ENCODE results near the gene SPECC1. TPM values are rescaled to one million over a fixed set of nuclear protein-coding genes. Genes with fewer than 3 reads are reported as not detected.

Gene SPECC1
- total and polyA plus RNA-seq, 12 donors: 19.2 to 96.1 (median 40.3) TPM

DNA sequence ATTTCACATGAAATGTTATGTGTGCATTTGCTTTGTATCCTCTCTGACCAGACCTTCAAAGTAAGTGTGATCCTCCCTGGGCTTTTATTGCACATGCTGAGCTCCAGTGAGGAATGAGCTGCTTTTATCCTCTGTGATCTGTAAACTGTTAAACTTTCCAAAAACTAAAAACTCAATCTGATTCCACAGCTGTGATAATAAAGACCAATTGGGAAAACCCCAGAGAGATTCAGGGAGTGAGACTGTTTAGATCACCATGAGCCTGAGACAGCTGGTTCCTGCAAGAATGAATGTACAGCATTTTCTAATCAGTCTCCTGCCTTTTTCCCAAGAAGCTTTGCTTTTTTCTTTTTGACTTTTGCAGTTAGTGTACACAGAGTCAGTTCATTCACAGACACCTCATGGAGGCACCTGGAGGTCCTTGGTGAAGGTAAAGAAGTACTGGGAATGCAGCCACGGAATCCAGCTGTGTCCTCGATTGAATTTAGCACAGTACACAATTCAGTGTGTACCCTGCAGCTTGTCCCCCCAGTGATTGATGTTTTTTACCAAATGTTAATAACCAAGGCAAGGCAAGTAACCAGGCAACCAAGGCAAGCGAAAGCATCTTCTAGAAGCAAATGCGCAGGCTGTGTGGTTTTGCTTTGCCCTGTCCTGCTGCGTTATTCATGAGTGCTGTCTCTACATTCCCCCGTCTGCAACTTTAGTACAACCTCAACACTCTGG, 275.6 kb downstream of the SPECC1 start:
- intact Hi-C loops (cut with DNase I): no loop called here
- Histone ChIP-seq H3K27me3 (no peaks in the 10 kb centered on the region), H3K9me3 (replicated peaks in 1 of 3) (no peaks in the 10 kb centered on the region), H3K27ac (no peak overlapping the region), H3K4me3 (no peak overlapping the region), H3K4me1 (replicated peaks in 1 of 2) (peaks cover 0 to 5% of the 10 kb centered on the region in 2 donors), H3K36me3 (replicated peaks in 1 of 2) (no peaks in the 10 kb centered on the region)
- 88 to 93% (median 91%) methylated on average over 6 of the region's 6 CpGs for WGBS, 4 donors
- DNase-seq: peak in 1 of 7 donors; percentile 5
- no peak for TF ChIP-seq POLR2A (IDR thresholded peaks at IDR 0.05)
- TF ChIP-seq CTCF (IDR thresholded peaks at IDR 0.05): no peak

DNA sequence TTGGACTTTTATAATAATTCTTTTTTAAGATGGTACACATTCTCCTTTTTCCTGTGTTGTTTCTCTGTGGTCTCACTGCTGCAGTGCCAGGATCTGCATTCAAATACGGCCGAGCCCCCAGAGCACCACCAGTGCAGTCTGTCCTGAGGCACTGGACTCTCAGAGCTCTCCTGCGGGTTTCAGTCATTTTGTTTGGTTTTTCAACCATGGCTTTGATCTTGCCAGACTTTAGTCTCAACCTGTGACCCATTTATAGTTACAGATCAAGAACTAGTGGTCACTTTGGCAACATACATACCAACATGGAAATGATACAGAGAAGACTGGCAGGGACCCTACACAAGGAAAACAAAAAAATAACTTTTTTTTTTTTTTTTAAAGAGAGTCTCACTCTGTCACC, 280.8 kb downstream of the SPECC1 start:
- H3K4me3 ChIP-seq: no peak overlapping the region
- WGBS, 4 donors: 93 to 98% (median 96%) methylated on average over 3 of the region's 3 CpGs
- H3K4me1 ChIP-seq (replicated peaks in 1 of 2): no peaks in the 10 kb centered on the region
- H3K9me3 ChIP-seq (replicated peaks in 1 of 3): no peaks in the 10 kb centered on the region
- no peaks in the 10 kb centered on the region for H3K36me3 ChIP-seq (replicated peaks in 1 of 2)
- H3K27ac ChIP-seq: no peak overlapping the region
- no peak for DNase-seq
- H3K27me3 ChIP-seq: no peaks in the 10 kb centered on the region
- intact Hi-C loops (cut with DNase I): no loop called here
- TF ChIP-seq POLR2A (IDR thresholded peaks at IDR 0.05): no peak
- no peak for TF ChIP-seq CTCF (IDR thresholded peaks at IDR 0.05)

DNA sequence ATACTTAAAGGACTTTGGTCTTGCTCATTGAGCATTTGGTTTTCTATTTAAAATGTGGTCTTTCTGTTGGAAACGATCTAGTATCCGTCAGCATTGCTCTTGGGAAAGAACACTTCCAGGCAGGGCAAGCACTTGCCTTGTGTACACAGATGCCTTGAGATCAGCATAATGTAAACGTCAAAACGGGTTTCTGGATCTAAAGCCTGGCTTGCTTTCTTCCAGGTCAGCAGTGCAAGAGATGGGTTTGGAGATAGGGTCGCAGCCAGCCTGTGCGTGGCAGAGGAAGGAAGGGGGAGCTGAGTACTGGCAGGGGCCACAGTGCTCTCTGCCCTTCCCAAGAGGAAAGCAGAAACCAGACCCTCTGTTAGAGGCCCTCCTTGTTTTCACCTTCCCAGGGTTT, 282.7 kb downstream of the SPECC1 start:
- WGBS, 4 donors: 61 to 70% (median 67%) methylated on average over 6 of the region's 6 CpGs
- peak in 1 of 7 donors; percentile 28 for DNase-seq
- Histone ChIP-seq H3K27me3 (no peaks in the 10 kb centered on the region), H3K9me3 (replicated peaks in 1 of 3) (no peaks in the 10 kb centered on the region), H3K36me3 (replicated peaks in 1 of 2) (no peaks in the 10 kb centered on the region), H3K27ac (no peak overlapping the region), H3K4me1 (replicated peaks in 1 of 2) (no peaks in the 10 kb centered on the region), H3K4me3 (no peak overlapping the region)
- intact Hi-C loops (cut with DNase I): no loop called here
- no peak for TF ChIP-seq CTCF (IDR thresholded peaks at IDR 0.05)

DNA sequence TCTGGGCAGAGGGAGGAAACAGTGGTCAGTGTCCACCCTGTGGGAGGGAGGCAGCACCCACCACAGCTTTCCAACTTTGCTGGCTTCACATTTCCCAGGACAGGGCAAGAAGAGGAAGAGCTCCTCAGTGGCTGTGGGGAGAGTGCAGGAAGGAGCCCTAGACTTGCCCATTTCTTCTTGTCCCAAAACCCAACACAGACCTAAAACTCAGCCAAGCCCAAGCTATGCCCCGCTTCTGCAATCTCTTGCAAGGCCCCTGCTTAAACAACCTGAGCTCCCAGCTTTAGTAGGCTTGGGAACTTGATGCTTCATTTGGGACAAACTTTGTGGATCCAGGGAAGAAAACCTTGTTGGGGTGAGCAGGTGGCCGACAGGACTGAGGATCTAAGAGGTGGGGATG, 284.3 kb downstream of the SPECC1 start:
- intact Hi-C loops (cut with DNase I): no loop called here
- Histone ChIP-seq H3K27ac (no peak overlapping the region), H3K36me3 (replicated peaks in 1 of 2) (no peaks in the 10 kb centered on the region), H3K27me3 (no peaks in the 10 kb centered on the region), H3K9me3 (replicated peaks in 1 of 3) (no peaks in the 10 kb centered on the region), H3K4me3 (no peak overlapping the region), H3K4me1 (replicated peaks in 1 of 2) (no peaks in the 10 kb centered on the region)
- TF ChIP-seq POLR2A (IDR thresholded peaks at IDR 0.05) (no peak), CTCF (IDR thresholded peaks at IDR 0.05) (no peak)
- WGBS, 4 donors: 94 to 100% (median 96%) methylated on average over 2 of the region's 2 CpGs
- DNase-seq: peak in 1 of 7 donors; percentile 27

Measured in adrenal gland (tissue), 12 donors.